PC-3 (cell line): Measurements from ENCODE around the gene NRG3. TPM values are rescaled to one million over a fixed set of nuclear protein-coding genes. Genes with fewer than 3 reads are reported as not detected.

Source experiments
- ATAC-seq: fragments of 200-7000 bp; cut with Tn5 transposase; 2 replicates; pipeline ENCODE4 v1.9.1; 2020; ENCODE audit warnings: mild to moderate bottlenecking, moderate library complexity
- BruUV-seq: library from RNA; stranded (reverse); fragments of 400-500 nt; replicated peaks from 2 replicates; lab custom pipeline; 2021; lab: Mats Ljungman, UMichigan
- CTCF ChIA-PET: fragments of 300-600 bp; sonication (Branson Sonifier 250); formaldehyde crosslinking; loops from one replicate; lab custom pipeline; 2022; ENCODE audit warnings: antibody characterized with exemption; lab: Charles Lee
- POLR2A ChIA-PET: fragments of 300-600 bp; sonication (Branson Sonifier 250); formaldehyde crosslinking; loops from one replicate; lab custom pipeline; 2022; ENCODE audit warnings: antibody characterized with exemption; ENCODE audit not compliant: unreplicated experiment; lab: Charles Lee
- DNase-seq: peaks from one replicate; pipeline ENCODE4 v3.0.0-alpha.2; 2015
- H2AFZ ChIP-seq: fragments of 300-600 bp; sonication (generic); 2 replicates; pipeline ENCODE4 v1.6.0; 2016; ENCODE audit warnings: antibody characterized with exemption, low read length
- H3F3A ChIP-seq: fragments of 300-600 bp; sonication (generic); one replicate; pipeline ENCODE4 v1.6.0; 2017; ENCODE audit warnings: antibody characterized with exemption, low read length, control low read depth, mild to moderate bottlenecking; ENCODE audit not compliant: unreplicated experiment
- H3K27ac ChIP-seq: fragments of 300-600 bp; sonication (generic); 2 replicates; pipeline ENCODE4 v1.5.1; 2016; ENCODE audit warnings: mild to moderate bottlenecking, low read length
- H3K27me3 ChIP-seq: fragments of 300-600 bp; sonication (generic); 2 replicates; pipeline ENCODE4 v1.6.1; 2016; ENCODE audit warnings: low read length, mixed read lengths
- H3K36me3 ChIP-seq: fragments of 300-600 bp; sonication (generic); 2 replicates; pipeline ENCODE4 v1.6.1; 2016; ENCODE audit warnings: low read depth, mixed run types, low read length, mixed read lengths
- H3K4me1 ChIP-seq: fragments of 300-600 bp; sonication (generic); 2 replicates; pipeline ENCODE4 v1.5.1; 2016; ENCODE audit warnings: low read length; ENCODE audit not compliant: insufficient read depth
- H3K4me2 ChIP-seq: fragments of 300-600 bp; sonication (generic); 2 replicates; pipeline ENCODE4 v1.6.0; 2016; ENCODE audit warnings: low read length
- H3K4me3 ChIP-seq: fragments of 300-600 bp; sonication (generic); 2 replicates; pipeline ENCODE4 v1.5.1; 2016; ENCODE audit warnings: mild to moderate bottlenecking, low read length, mixed read lengths
- H3K79me2 ChIP-seq: fragments of 300-600 bp; sonication (generic); 2 replicates; pipeline ENCODE4 v1.6.1; 2017; ENCODE audit warnings: low read length, mixed read lengths
- H3K9ac ChIP-seq: fragments of 300-600 bp; sonication (generic); 2 replicates; pipeline ENCODE4 v1.6.0; 2016; ENCODE audit warnings: mild to moderate bottlenecking, low read length
- H3K9me2 ChIP-seq: fragments of 300-600 bp; sonication (generic); replicated peaks from 2 replicates; pipeline ENCODE4 v1.6.1; 2016; ENCODE audit warnings: mixed run types, low read length, mixed read lengths
- H3K9me3 ChIP-seq: fragments of 300-600 bp; sonication (generic); 2 replicates; pipeline ENCODE4 v1.6.1; 2016; ENCODE audit warnings: low read length, mixed read lengths
- H4K20me1 ChIP-seq: fragments of 300-600 bp; sonication (generic); 2 replicates; pipeline ENCODE4 v1.6.1; 2016; ENCODE audit warnings: low read length, mixed read lengths
- EZH2 ChIP-seq: fragments of 300-600 bp; sonication (generic); IDR thresholded peaks from one replicate; pipeline ENCODE4 v1.6.1; 2017; ENCODE audit warnings: antibody characterized with exemption, mild to moderate bottlenecking, low read length; ENCODE audit not compliant: unreplicated experiment
- EZH2phosphoT487 ChIP-seq: fragments of 300-600 bp; sonication (generic); IDR thresholded peaks from 2 replicates; pipeline ENCODE4 v1.6.1; 2018; ENCODE audit warnings: mild to moderate bottlenecking, antibody characterized with exemption, low read length, borderline replicate concordance
- intact Hi-C: fragments of 100-400 bp; cut with micrococcal nuclease; formaldehyde crosslinking; loops from 2 replicates; pipeline ENCODE4 v1.9.0; 2023
- total RNA-seq: library from RNA; depleted of rRNA; stranded (reverse); fragments of >200 nt; gene quantifications from 2 replicates; pipeline ENCODE4 v1.2.3, GENCODE V29; 2014
- TF ChIP-seq, protein P1 (sequence below): fragments of 300-600 bp; sonication (generic); conservative IDR thresholded peaks from 2 replicates; pipeline ENCODE4 v1.5.1; 2017; ENCODE audit warnings: antibody characterized with exemption, low read depth, mild to moderate bottlenecking, low read length

NRG3 gene
- total RNA-seq, 1 experiment from 2014 or later = not detected

DNA sequence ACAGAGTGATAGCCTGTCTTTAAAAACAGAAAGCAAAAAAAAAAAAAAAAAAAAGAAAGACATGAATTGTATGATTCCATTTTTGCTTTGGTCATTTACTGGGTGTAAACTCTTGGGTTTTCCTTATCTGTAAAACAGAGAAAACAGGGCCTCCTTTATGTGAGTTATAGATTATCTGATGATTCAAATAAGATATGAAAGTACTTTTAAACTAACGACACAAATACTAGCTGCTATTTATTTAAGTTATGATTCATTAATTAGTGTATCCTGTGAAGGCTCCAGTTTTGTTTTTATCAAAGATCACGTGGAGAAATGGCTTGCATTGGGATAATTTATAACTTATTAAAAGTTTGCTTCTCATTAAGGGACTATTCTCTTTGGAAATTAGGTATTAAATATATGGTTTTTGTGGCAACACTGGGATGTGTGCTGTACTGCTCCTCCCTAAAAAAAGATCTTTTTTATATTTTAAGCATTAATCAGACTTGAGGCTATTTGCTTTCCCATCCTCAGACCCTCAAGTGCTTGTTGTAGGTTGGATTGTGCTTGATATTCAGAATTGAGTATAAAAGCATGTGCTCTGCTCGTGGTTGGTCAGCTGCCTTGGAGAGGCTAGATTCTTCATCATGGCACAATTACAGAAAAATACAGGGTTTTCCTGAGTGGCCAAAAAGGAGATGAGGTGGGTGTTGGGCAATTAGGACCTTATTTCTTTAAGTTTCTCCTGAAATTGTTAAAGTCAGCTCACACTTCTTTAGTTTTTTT lies 39.9 kb downstream of the NRG3 start:
- Histone ChIP-seq H3K9me3 (no peaks in the 10 kb centered on the region), H3K9ac (no peak overlapping the region), H3F3A (no peaks in the 10 kb centered on the region), H3K9me2 (no peaks in the 10 kb centered on the region), H3K4me2 (no peak overlapping the region), H3K36me3 (no peaks in the 10 kb centered on the region), H3K27me3 (no peaks in the 10 kb centered on the region), H3K4me3 (no peak overlapping the region), H4K20me1 (no peaks in the 10 kb centered on the region), H3K79me2 (no peaks in the 10 kb centered on the region), H2AFZ (no peak overlapping the region), H3K4me1 (no peaks in the 10 kb centered on the region), H3K27ac (no peak overlapping the region)
- ATAC-seq (no peak), DNase-seq (no peak)
- intact Hi-C loops = no loop called here
- TF ChIP-seq, protein P1, sequence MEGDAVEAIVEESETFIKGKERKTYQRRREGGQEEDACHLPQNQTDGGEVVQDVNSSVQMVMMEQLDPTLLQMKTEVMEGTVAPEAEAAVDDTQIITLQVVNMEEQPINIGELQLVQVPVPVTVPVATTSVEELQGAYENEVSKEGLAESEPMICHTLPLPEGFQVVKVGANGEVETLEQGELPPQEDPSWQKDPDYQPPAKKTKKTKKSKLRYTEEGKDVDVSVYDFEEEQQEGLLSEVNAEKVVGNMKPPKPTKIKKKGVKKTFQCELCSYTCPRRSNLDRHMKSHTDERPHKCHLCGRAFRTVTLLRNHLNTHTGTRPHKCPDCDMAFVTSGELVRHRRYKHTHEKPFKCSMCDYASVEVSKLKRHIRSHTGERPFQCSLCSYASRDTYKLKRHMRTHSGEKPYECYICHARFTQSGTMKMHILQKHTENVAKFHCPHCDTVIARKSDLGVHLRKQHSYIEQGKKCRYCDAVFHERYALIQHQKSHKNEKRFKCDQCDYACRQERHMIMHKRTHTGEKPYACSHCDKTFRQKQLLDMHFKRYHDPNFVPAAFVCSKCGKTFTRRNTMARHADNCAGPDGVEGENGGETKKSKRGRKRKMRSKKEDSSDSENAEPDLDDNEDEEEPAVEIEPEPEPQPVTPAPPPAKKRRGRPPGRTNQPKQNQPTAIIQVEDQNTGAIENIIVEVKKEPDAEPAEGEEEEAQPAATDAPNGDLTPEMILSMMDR = no peak
- TF ChIP-seq EZH2 (no peak), EZH2phosphoT487 (no peak)
- ChIA-PET CTCF (no interaction called here), POLR2A (no interaction called here)
- no TSS peak for BruUV-seq

DNA sequence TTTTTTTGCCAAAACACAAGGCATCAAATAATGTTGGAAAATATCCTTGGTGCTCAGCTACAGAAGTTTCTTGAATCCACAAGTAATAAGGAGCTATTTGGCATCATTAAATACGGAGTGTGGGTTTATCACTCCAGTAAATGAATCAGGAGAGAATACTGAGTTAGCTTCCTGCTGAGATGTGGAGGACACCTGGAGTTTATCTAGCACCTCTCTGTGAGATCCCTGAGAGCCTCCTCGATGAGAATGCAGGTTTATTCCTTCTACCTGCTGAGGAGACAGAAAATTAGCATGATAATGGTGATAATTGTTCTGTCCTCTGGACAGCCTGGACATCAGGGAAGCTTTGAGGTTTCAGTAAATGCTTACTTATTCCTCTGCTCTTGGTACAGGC lies 40.5 kb downstream of the NRG3 start:
- Histone ChIP-seq H3K9me3 (no peaks in the 10 kb centered on the region), H2AFZ (no peak overlapping the region), H3K9ac (no peak overlapping the region), H3K36me3 (no peaks in the 10 kb centered on the region), H3K27ac (no peak overlapping the region), H3K4me3 (no peak overlapping the region), H3K9me2 (no peaks in the 10 kb centered on the region), H4K20me1 (no peaks in the 10 kb centered on the region), H3K79me2 (no peaks in the 10 kb centered on the region), H3F3A (no peaks in the 10 kb centered on the region), H3K4me1 (no peaks in the 10 kb centered on the region), H3K27me3 (no peaks in the 10 kb centered on the region), H3K4me2 (no peak overlapping the region)
- TF ChIP-seq EZH2 (no peak), EZH2phosphoT487 (no peak)
- TF ChIP-seq, protein P1 = no peak
- CTCF ChIA-PET = no interaction called here
- POLR2A ChIA-PET = no interaction called here
- BruUV-seq = no TSS peak
- ATAC-seq = no peak
- no peak for DNase-seq
- intact Hi-C loops = no loop called here

DNA sequence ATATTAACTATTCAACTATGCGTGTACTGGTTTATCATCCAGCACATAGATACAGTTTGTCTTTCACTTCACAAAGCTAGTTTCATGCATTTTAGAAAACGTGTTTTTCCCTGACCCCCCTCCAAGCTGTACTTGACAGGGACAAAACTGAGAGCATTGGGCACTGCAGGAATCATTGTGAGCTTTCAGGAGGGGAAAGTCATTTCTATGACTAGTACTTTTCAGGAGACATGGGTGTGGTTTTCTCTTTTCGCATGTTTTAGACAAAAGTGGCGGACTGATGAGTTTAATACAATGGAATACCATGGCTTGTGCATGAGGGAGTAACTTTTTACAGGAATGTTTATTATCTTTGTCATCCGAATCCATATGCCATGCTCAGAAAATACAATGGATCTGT lies 42.7 kb downstream of the NRG3 start:
- ATAC-seq (no peak), DNase-seq (no peak)
- ChIA-PET POLR2A (no interaction called here), CTCF (no interaction called here)
- TF ChIP-seq EZH2phosphoT487 (no peak), EZH2 (no peak)
- TF ChIP-seq, protein P1 = no peak
- no peak overlapping the region for H3K27ac ChIP-seq
- H3K4me2 ChIP-seq = no peak overlapping the region
- no peaks in the 10 kb centered on the region for H3F3A ChIP-seq
- no TSS peak for BruUV-seq
- H3K4me3 ChIP-seq = no peak overlapping the region
- H4K20me1 ChIP-seq = no peaks in the 10 kb centered on the region
- H2AFZ ChIP-seq = no peak overlapping the region
- no peak overlapping the region for H3K9ac ChIP-seq
- no peaks in the 10 kb centered on the region for H3K4me1 ChIP-seq
- no peaks in the 10 kb centered on the region for H3K79me2 ChIP-seq
- intact Hi-C loops = no loop called here
- no peaks in the 10 kb centered on the region for H3K9me3 ChIP-seq
- H3K36me3 ChIP-seq = no peaks in the 10 kb centered on the region
- H3K9me2 ChIP-seq = no peaks in the 10 kb centered on the region
- H3K27me3 ChIP-seq = no peaks in the 10 kb centered on the region
